Measurements from ENCODE around the gene DGKD. TPM values are rescaled to one million over a fixed set of nuclear protein-coding genes. Genes with fewer than 3 reads are reported as not detected.

The DGKD gene
- total RNA-seq, 1 experiment from 2014 or later, result 52.0 TPM

- peak overlapping the region; percentile 87 for H3K4me2 ChIP-seq (ENCODE audit: low read length)
Measured at GRCh38 chr2:233421091-233421816, 67.0 kb downstream of the DGKD start.

More at GRCh38 chr2:233421091-233421816, 67.0 kb downstream of the DGKD start:
- no TSS peak for BruUV-seq (replicated peaks)
- Histone ChIP-seq H3K36me3 (ENCODE audit: control insufficient read depth in 1 of 2, insufficient read depth in 2 of 2, low read length in 2 of 2) (peaks cover 0 to 6% of the 10 kb centered on the region in 2 experiments; a peak in 1 of 4 replicates), H4K20me1 (ENCODE audit: insufficient read depth) (peaks cover under 1% of the 10 kb centered on the region; the same call in 1 of the 2 replicates), H3K4me3 (replicated peaks in 1 of 2; ENCODE audit: low read depth in 1 of 2, low read length in 2 of 2) (peak overlapping the region in 1 of 2 experiments; percentile 22; a peak in 1 of 4 replicates), H3K9ac (ENCODE audit: low read length) (peak overlapping the region; percentile 36), H3K27me3 (ENCODE audit: insufficient read depth, low read length) (no peaks in the 10 kb centered on the region), H2AFZ (ENCODE audit: low read depth, low read length, poor library complexity, severe bottlenecking) (no peak overlapping the region), H3K9me2 (ENCODE audit: insufficient read depth) (no peaks in the 10 kb centered on the region), H3K4me1 (ENCODE audit: control insufficient read depth in 1 of 2, insufficient read depth in 2 of 2, low read length in 2 of 2) (peaks cover 51 to 96% of the 10 kb centered on the region in 2 experiments), H3K27ac (ENCODE audit: low read depth, low read length) (peak overlapping the region; percentile 41; the same call in 1 of the 2 replicates), H3K79me2 (ENCODE audit: insufficient read depth, low read length) (peaks cover 91% of the 10 kb centered on the region), H3K9me3 (ENCODE audit: control insufficient read depth in 1 of 2, insufficient read depth in 1 of 2, low read depth in 1 of 2, low read length in 2 of 2) (no peaks in the 10 kb centered on the region)
- CTCF ChIA-PET, result interaction anchor here (0.9 kb wide), 1 partner anchor 18 kb away, joined by 3 read pairs; no protein-coding TSS in a partner anchor
- RAD21 ChIA-PET (ENCODE audit: low non-redundant PET in 1 of 2, low total read pairs in 2 of 2, uncharacterized antibody in 2 of 2, unreplicated experiment in 2 of 2), result no interaction called here
- intact Hi-C loops (cut with micrococcal nuclease), result no loop called here
- ATAC-seq (no peak), DNase-seq (ENCODE audit: low read depth, low spot score) (no peak)
- POLR2A ChIA-PET, result no interaction called here
- TF ChIP-seq SIN3A (IDR thresholded peaks at IDR 0.05; ENCODE audit: low read depth) (no peak), CBX3 (IDR thresholded peaks at IDR 0.05; ENCODE audit: low read depth) (no peak), POLR2A (IDR thresholded peaks at IDR 0.05; ENCODE audit: borderline replicate concordance, extremely low read depth, insufficient read depth, insufficient read length) (no peak), ZBTB33 (IDR thresholded peaks at IDR 0.05; ENCODE audit: extremely low read depth, insufficient replicate concordance, low read length) (no peak), ZNF274 (IDR thresholded peaks at IDR 0.05; ENCODE audit: low read depth, low read length) (no peak), RAD21 (IDR thresholded peaks at IDR 0.05; ENCODE audit: low read depth) (no peak), TCF7L2 (IDR thresholded peaks at IDR 0.05; ENCODE audit: borderline replicate concordance, extremely low read depth, insufficient read depth, insufficient read length) (no peak), EZH2phosphoT487 (IDR thresholded peaks at IDR 0.05; ENCODE audit: borderline replicate concordance) (no peak), CTCF (IDR thresholded peaks at IDR 0.05 in 2 of 3, conservative IDR thresholded peaks at IDR 0.05 in 1 of 3; ENCODE audit: borderline replicate concordance in 1 of 3, insufficient read depth in 1 of 3, low read depth in 2 of 3, low read length in 2 of 3) (no peak), MAX (IDR thresholded peaks at IDR 0.05) (no peak), FOSL1 (IDR thresholded peaks at IDR 0.05; ENCODE audit: low read depth) (no peak)
